Mesenchymal stem cell (in vitro differentiated cells and primary cell): ENCODE data around the gene HMMR. TPM values are rescaled to one million over a fixed set of nuclear protein-coding genes. Genes with fewer than 3 reads are reported as not detected.

ENCODE experiments used
- small RNA-seq: library from polyadenylated mRNA; stranded (forward); fragments of <200 nt; extraction: miRNeasy Mini kit (QIAGEN cat#:217004); gene quantifications from one replicate; pipeline ENCODE3, GENCODE V24; 2013; ENCODE audit warnings: low read depth

The HMMR gene

Small RNA genes lying within 50 kb of the gene (small RNA-seq; reads per million reads assigned to genes)
- gene AC008723.1, result not detected
